ENCODE results near the gene FOXD2. TPM values are rescaled to one million over a fixed set of nuclear protein-coding genes. Genes with fewer than 3 reads are reported as not detected.

FOXD2 gene
- total RNA-seq, 1 donor, result 0.42 TPM

- Histone ChIP-seq H3K9me3 (ENCODE audit: low read depth, low read length) (no peaks in the 10 kb centered on the region), H3K4me3 (ENCODE audit: low read length) (no peak overlapping the region), H3K27me3 (ENCODE audit: insufficient read depth, low read length) (peaks cover 7% of the 10 kb centered on the region), H3K4me1 (ENCODE audit: insufficient read depth, low read length) (no peaks in the 10 kb centered on the region)
Measured at GRCh38 chr1:47409311-47410067, 28.4 kb upstream of the FOXD2 start.

- Histone ChIP-seq H3K9me3 (ENCODE audit: low read depth, low read length) (no peaks in the 10 kb centered on the region), H3K4me1 (ENCODE audit: insufficient read depth, low read length) (no peaks in the 10 kb centered on the region), H3K4me3 (ENCODE audit: low read length) (no peak overlapping the region), H3K27me3 (ENCODE audit: insufficient read depth, low read length) (peaks cover 13% of the 10 kb centered on the region)
Measured at GRCh38 chr1:47410068-47410455, 27.8 kb upstream of the FOXD2 start.

GRCh38 chr1:47411436-47411835, 26.4 kb upstream of the FOXD2 start:
- H3K9me3 ChIP-seq (ENCODE audit: low read depth, low read length), result no peaks in the 10 kb centered on the region
- H3K4me3 ChIP-seq (ENCODE audit: low read length), result no peak overlapping the region
- H3K4me1 ChIP-seq (ENCODE audit: insufficient read depth, low read length), result no peaks in the 10 kb centered on the region
- peaks cover 22% of the 10 kb centered on the region for H3K27me3 ChIP-seq (ENCODE audit: insufficient read depth, low read length)

- H3K27me3 ChIP-seq (ENCODE audit: insufficient read depth, low read length), result peaks cover 26% of the 10 kb centered on the region
- H3K9me3 ChIP-seq (ENCODE audit: low read depth, low read length), result no peaks in the 10 kb centered on the region
- no peak overlapping the region for H3K4me3 ChIP-seq (ENCODE audit: low read length)
- no peaks in the 10 kb centered on the region for H3K4me1 ChIP-seq (ENCODE audit: insufficient read depth, low read length)
Measured at GRCh38 chr1:47412437-47412836, 25.4 kb upstream of the FOXD2 start.

- H3K9me3 ChIP-seq (ENCODE audit: low read depth, low read length), result no peaks in the 10 kb centered on the region
- no peaks in the 10 kb centered on the region for H3K4me1 ChIP-seq (ENCODE audit: insufficient read depth, low read length)
- no peak within 1 kb of the TSS for H3K4me3 ChIP-seq (ENCODE audit: low read length)
- H3K27me3 ChIP-seq (ENCODE audit: insufficient read depth, low read length), result peaks cover 54% of the 10 kb centered on the region
Measured at GRCh38 chr1:47415728-47416318, 22.0 kb upstream of the FOXD2 start, which contains the start of gene FOXE3. Gene FOXE3 (plus strand): TSS chr1:47416285. CDS start chr1:47416316, 31 bp downstream.

GRCh38 chr1:47416319-47417169, 21.3 kb upstream of the FOXD2 start:
- peaks cover 60% of the 10 kb centered on the region for H3K27me3 ChIP-seq (ENCODE audit: insufficient read depth, low read length)

GRCh38 chr1:47417170-47418044, 20.4 kb upstream of the FOXD2 start:
- no peak overlapping the region for H3K4me3 ChIP-seq (ENCODE audit: low read length)
- H3K9me3 ChIP-seq (ENCODE audit: low read depth, low read length), result no peaks in the 10 kb centered on the region
- H3K27me3 ChIP-seq (ENCODE audit: insufficient read depth, low read length), result peaks cover 60% of the 10 kb centered on the region
- H3K4me1 ChIP-seq (ENCODE audit: insufficient read depth, low read length), result no peaks in the 10 kb centered on the region

More at GRCh38 chr1:47416319-47417169, 21.3 kb upstream of the FOXD2 start:
- no peak overlapping the region for H3K4me3 ChIP-seq (ENCODE audit: low read length)
- no peaks in the 10 kb centered on the region for H3K9me3 ChIP-seq (ENCODE audit: low read depth, low read length)
- no peaks in the 10 kb centered on the region for H3K4me1 ChIP-seq (ENCODE audit: insufficient read depth, low read length)

GRCh38 chr1:47418122-47418521, 19.7 kb upstream of the FOXD2 start:
- Histone ChIP-seq H3K4me1 (ENCODE audit: insufficient read depth, low read length) (no peaks in the 10 kb centered on the region), H3K9me3 (ENCODE audit: low read depth, low read length) (no peaks in the 10 kb centered on the region), H3K4me3 (ENCODE audit: low read length) (no peak overlapping the region), H3K27me3 (ENCODE audit: insufficient read depth, low read length) (peaks cover 60% of the 10 kb centered on the region)

- Histone ChIP-seq H3K4me1 (ENCODE audit: insufficient read depth, low read length) (no peaks in the 10 kb centered on the region), H3K27me3 (ENCODE audit: insufficient read depth, low read length) (peaks cover 60% of the 10 kb centered on the region), H3K9me3 (ENCODE audit: low read depth, low read length) (no peaks in the 10 kb centered on the region), H3K4me3 (ENCODE audit: low read length) (no peak overlapping the region)
Measured at GRCh38 chr1:47418681-47419325, 19.0 kb upstream of the FOXD2 start.

- Histone ChIP-seq H3K27me3 (ENCODE audit: insufficient read depth, low read length) (peaks cover 52% of the 10 kb centered on the region), H3K4me1 (ENCODE audit: insufficient read depth, low read length) (no peaks in the 10 kb centered on the region), H3K9me3 (ENCODE audit: low read depth, low read length) (no peaks in the 10 kb centered on the region), H3K4me3 (ENCODE audit: low read length) (no peak overlapping the region)
Measured at GRCh38 chr1:47420547-47420946, 17.3 kb upstream of the FOXD2 start.

GRCh38 chr1:47423872-47424271, 14.0 kb upstream of the FOXD2 start:
- Histone ChIP-seq H3K4me3 (ENCODE audit: low read length) (no peak overlapping the region), H3K4me1 (ENCODE audit: insufficient read depth, low read length) (no peaks in the 10 kb centered on the region), H3K9me3 (ENCODE audit: low read depth, low read length) (no peaks in the 10 kb centered on the region), H3K27me3 (ENCODE audit: insufficient read depth, low read length) (peaks cover 33% of the 10 kb centered on the region)

- peaks cover 27% of the 10 kb centered on the region for H3K27me3 ChIP-seq (ENCODE audit: insufficient read depth, low read length)
- no peaks in the 10 kb centered on the region for H3K9me3 ChIP-seq (ENCODE audit: low read depth, low read length)
- no peak overlapping the region for H3K4me3 ChIP-seq (ENCODE audit: low read length)
- H3K4me1 ChIP-seq (ENCODE audit: insufficient read depth, low read length), result no peaks in the 10 kb centered on the region
Measured at GRCh38 chr1:47424336-47424982, 13.4 kb upstream of the FOXD2 start.

- Histone ChIP-seq H3K27me3 (ENCODE audit: insufficient read depth, low read length) (peaks cover 59% of the 10 kb centered on the region), H3K4me3 (ENCODE audit: low read length) (no peak overlapping the region), H3K9me3 (ENCODE audit: low read depth, low read length) (no peaks in the 10 kb centered on the region)
Measured at GRCh38 chr1:47431534-47431933, 6.3 kb upstream of the FOXD2 start.

More at GRCh38 chr1:47431534-47431933, 6.3 kb upstream of the FOXD2 start:
- peaks cover 41% of the 10 kb centered on the region for H3K4me1 ChIP-seq (ENCODE audit: insufficient read depth, low read length)
